Keratinocyte (primary cell): ENCODE results near the gene B3GNT2. TPM values are rescaled to one million over a fixed set of nuclear protein-coding genes. Genes with fewer than 3 reads are reported as not detected.

ENCODE experiments used
- DNase-seq: peaks from one replicate; pipeline ENCODE4 v3.0.0-alpha.2; 2011; ENCODE audit warnings: low read depth, missing footprints, low spot score
- FAIRE-seq: peaks from 2 replicates; lab custom pipeline; 2011; peaks lifted over from hg19 to GRCh38; lab: Jason Lieb, UNC
- H2AFZ ChIP-seq: 2 replicates; pipeline ENCODE4 v1.6.0; 2012; ENCODE audit warnings: low read length, control low read depth, inconsistent platforms; ENCODE audit not compliant: control insufficient read depth
- H3K27ac ChIP-seq: 2 replicates; pipeline ENCODE4 v1.5.1; 2011; ENCODE audit warnings: low read length; ENCODE audit not compliant: control insufficient read depth, insufficient read depth
- H3K27me3 ChIP-seq: 3 replicates; pipeline ENCODE4 v1.6.0; 2011; ENCODE audit warnings: low read length; ENCODE audit not compliant: control insufficient read depth, insufficient read depth; ENCODE audit errors: extremely low read depth
- H3K36me3 ChIP-seq, 2 experiments: 2 replicates in 1 of 2; 3 replicates in 1 of 2; pipeline ENCODE4 v1.5.1; 2011; ENCODE audit warnings: low read length in 2 of 2, mild to moderate bottlenecking in 1 of 2; ENCODE audit not compliant: control insufficient read depth in 2 of 2, insufficient read depth in 2 of 2; ENCODE audit errors: extremely low read depth in 1 of 2
- H3K4me1 ChIP-seq: 3 replicates; pipeline ENCODE4 v1.5.1; 2011; ENCODE audit warnings: low read length; ENCODE audit not compliant: control insufficient read depth, insufficient read depth; ENCODE audit errors: extremely low read depth
- H3K4me2 ChIP-seq: 3 replicates; pipeline ENCODE4 v1.6.0; 2011; ENCODE audit warnings: low read depth, low read length; ENCODE audit not compliant: control insufficient read depth, insufficient read depth; ENCODE audit errors: extremely low read depth
- H3K4me3 ChIP-seq, 3 experiments: fragments of 200-600 bp in 1 of 3; sonication (generic) in 1 of 3; 2 replicates in 2 of 3; 3 replicates in 1 of 3; pipeline ENCODE4 v1.5.1; 2011 to 2016; ENCODE audit warnings: low read length in 3 of 3, mild to moderate bottlenecking in 3 of 3, control low read depth in 2 of 3, inconsistent platforms in 1 of 3, low read depth in 1 of 3, mixed read lengths in 1 of 3, mixed run types in 1 of 3, moderate library complexity in 1 of 3; ENCODE audit not compliant: control insufficient read depth in 2 of 3, insufficient read depth in 2 of 3; ENCODE audit errors: extremely low read depth in 1 of 3
- H3K79me2 ChIP-seq: 2 replicates; pipeline ENCODE4 v1.6.0; 2012; ENCODE audit warnings: low read length; ENCODE audit not compliant: control insufficient read depth, insufficient read depth
- H3K9ac ChIP-seq: 3 replicates; pipeline ENCODE4 v1.6.0; 2011; ENCODE audit warnings: low read length; ENCODE audit not compliant: control insufficient read depth, insufficient read depth; ENCODE audit errors: extremely low read depth
- H3K9me1 ChIP-seq: 3 replicates; pipeline ENCODE4 v1.6.0; 2011; ENCODE audit warnings: low read length; ENCODE audit not compliant: control insufficient read depth, insufficient read depth; ENCODE audit errors: extremely low read depth
- H3K9me3 ChIP-seq: 2 replicates; pipeline ENCODE4 v1.5.1; 2012; ENCODE audit warnings: low read depth, low read length; ENCODE audit not compliant: control insufficient read depth
- H4K20me1 ChIP-seq: 3 replicates; pipeline ENCODE4 v1.6.0; 2011; ENCODE audit warnings: low read length; ENCODE audit not compliant: control insufficient read depth, insufficient read depth; ENCODE audit errors: extremely low read depth
- EZH2 ChIP-seq: IDR thresholded peaks from one replicate; pipeline ENCODE4 v1.6.1; 2012; ENCODE audit warnings: inconsistent platforms, mild to moderate bottlenecking, low read length, moderate library complexity
- dilution Hi-C: fragments of 300-500 bp; cut with MboI; formaldehyde crosslinking; loops from one replicate; pipeline ENCODE4 v1.7.0; 2020; ENCODE audit warnings: low sequenced_read_pairs; ENCODE audit not compliant: extremely low pct_ligation_motif_present
- polyA plus RNA-seq, 5 experiments: library from polyadenylated mRNA; depleted of rRNA in 3 of 5; stranded (reverse) in 3 of 5; stranded (forward) in 1 of 5; unstranded in 1 of 5; fragments of >200 nt; gene quantifications; 1 replicate in 1 of 5; 2 replicates in 3 of 5; 3 replicates in 1 of 5; pipeline versions ENCODE4 v1.2.1 to v1.2.3, GENCODE V29; 2011 to 2012; ENCODE audit warnings: missing spikeins in 2 of 5, low read depth in 1 of 5, low replicate concordance in 1 of 5
- TF ChIP-seq, protein P1 (sequence below), 3 experiments: IDR thresholded peaks in 1 of 3; conservative IDR thresholded peaks in 1 of 3; optimal IDR thresholded peaks in 1 of 3; 2 replicates in 2 of 3; 3 replicates in 1 of 3; pipeline versions ENCODE3 to v1.5.1; 2011; ENCODE audit warnings: low read length in 3 of 3, mild to moderate bottlenecking in 3 of 3, moderate library complexity in 2 of 3, control low read depth in 1 of 3, inconsistent platforms in 1 of 3; ENCODE audit not compliant: insufficient read depth in 2 of 3; ENCODE audit errors: extremely low read depth in 1 of 3

The B3GNT2 gene
- polyA plus RNA-seq, 1 donor (not counting 4 experiments of a cell fraction or from before 2014, with no cell fraction given): 44.3 TPM

DNA sequence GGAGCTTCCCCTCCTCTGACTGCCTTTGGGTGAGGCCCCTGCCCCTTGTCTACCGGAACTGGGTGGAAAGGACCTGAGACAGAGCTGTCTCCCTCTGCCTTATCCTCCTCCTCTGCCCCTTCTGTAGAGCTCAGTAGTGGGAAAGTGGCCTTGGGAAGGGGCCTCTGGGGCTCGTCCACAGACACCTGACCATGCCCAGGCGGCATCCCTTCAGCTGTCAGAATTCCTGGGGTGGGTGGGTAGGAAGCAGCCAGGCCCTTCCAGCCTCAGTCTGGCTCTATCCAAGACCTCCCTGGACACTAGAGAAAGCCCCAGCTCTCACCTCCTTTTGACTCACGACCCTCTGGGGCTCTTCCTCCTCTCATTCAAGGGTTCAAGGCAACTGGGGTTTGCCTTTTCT, 35.6 kb downstream of the B3GNT2 start:
- no peaks in the 10 kb centered on the region for H3K79me2 ChIP-seq
- H4K20me1 ChIP-seq: no peaks in the 10 kb centered on the region
- FAIRE-seq (no peak), DNase-seq (no peak)
- dilution Hi-C loops: no loop called here
- H3K27me3 ChIP-seq: no peaks in the 10 kb centered on the region
- H3K9ac ChIP-seq: no peak overlapping the region
- no peaks in the 10 kb centered on the region for H3K9me1 ChIP-seq
- no peak overlapping the region for H3K4me3 ChIP-seq
- H3K4me2 ChIP-seq: no peak overlapping the region
- H2AFZ ChIP-seq: no peak overlapping the region
- TF ChIP-seq, protein P1, sequence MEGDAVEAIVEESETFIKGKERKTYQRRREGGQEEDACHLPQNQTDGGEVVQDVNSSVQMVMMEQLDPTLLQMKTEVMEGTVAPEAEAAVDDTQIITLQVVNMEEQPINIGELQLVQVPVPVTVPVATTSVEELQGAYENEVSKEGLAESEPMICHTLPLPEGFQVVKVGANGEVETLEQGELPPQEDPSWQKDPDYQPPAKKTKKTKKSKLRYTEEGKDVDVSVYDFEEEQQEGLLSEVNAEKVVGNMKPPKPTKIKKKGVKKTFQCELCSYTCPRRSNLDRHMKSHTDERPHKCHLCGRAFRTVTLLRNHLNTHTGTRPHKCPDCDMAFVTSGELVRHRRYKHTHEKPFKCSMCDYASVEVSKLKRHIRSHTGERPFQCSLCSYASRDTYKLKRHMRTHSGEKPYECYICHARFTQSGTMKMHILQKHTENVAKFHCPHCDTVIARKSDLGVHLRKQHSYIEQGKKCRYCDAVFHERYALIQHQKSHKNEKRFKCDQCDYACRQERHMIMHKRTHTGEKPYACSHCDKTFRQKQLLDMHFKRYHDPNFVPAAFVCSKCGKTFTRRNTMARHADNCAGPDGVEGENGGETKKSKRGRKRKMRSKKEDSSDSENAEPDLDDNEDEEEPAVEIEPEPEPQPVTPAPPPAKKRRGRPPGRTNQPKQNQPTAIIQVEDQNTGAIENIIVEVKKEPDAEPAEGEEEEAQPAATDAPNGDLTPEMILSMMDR (optimal IDR thresholded peaks at IDR 0.05 in 1 of 3, IDR thresholded peaks at IDR 0.05 in 1 of 3, conservative IDR thresholded peaks at IDR 0.05 in 1 of 3; ENCODE audit: extremely low read depth in 1 of 3, insufficient read depth in 2 of 3, low read length in 3 of 3): no peak
- no peak for TF ChIP-seq EZH2
- H3K27ac ChIP-seq: no peak overlapping the region
- no peaks in the 10 kb centered on the region for H3K9me3 ChIP-seq
- H3K36me3 ChIP-seq: no peaks in the 10 kb centered on the region
- H3K4me1 ChIP-seq: no peaks in the 10 kb centered on the region

DNA sequence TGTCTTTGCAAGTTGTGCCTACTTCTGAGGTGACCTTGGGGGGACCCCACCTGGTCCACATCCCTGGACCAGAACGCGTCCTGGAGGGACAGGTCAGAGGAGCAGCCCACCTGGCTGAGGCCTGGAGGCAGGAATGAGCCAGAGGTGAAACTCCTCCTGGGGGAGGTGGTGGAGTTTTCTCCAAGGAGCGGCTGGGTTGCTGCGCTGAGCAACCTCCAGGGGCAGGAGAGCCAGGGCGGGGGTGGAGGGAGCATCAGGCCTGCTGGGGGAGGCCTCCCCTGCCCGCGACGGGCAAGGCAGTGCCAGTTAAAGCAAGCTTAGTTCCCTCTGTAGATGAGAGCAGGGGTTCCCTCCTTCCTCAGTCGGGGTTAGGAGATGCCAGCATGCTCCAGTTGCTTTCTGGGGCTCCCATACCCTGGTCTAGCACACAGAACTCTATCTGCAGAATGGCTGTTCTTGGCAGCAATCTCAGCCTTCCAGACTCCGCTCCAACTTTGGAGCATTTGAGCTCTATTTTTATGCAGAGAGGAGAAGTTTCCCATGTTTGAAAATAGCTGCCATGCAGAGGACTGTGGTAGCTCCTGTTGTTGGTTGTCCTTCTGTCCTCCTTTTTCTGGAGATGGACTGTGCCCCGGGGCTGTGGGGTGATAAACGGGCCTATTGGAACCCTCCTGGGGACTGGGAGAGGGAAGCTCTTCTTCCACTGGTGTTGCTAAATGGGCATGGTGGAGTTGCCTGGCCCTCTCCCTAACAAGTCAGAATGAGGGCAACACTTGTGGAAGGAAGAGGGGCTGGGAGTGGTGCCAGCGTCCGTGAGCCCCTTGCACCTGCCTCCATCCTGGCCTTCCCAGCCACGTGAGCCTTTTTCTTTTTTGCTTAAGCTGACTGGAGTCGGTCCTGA, 39.1 kb downstream of the B3GNT2 start:
- no peak for TF ChIP-seq EZH2
- TF ChIP-seq, protein P1 (optimal IDR thresholded peaks at IDR 0.05 in 1 of 3, IDR thresholded peaks at IDR 0.05 in 1 of 3, conservative IDR thresholded peaks at IDR 0.05 in 1 of 3; ENCODE audit: extremely low read depth in 1 of 3, insufficient read depth in 2 of 3, low read length in 3 of 3): no peak
- no peak overlapping the region for H3K4me3 ChIP-seq
- H4K20me1 ChIP-seq: no peaks in the 10 kb centered on the region
- H3K79me2 ChIP-seq: no peaks in the 10 kb centered on the region
- H2AFZ ChIP-seq: no peak overlapping the region
- H3K27ac ChIP-seq: no peak overlapping the region
- DNase-seq (no peak), FAIRE-seq (no peak)
- H3K9ac ChIP-seq: no peak overlapping the region
- dilution Hi-C loops: no loop called here
- no peaks in the 10 kb centered on the region for H3K36me3 ChIP-seq
- no peaks in the 10 kb centered on the region for H3K9me1 ChIP-seq
- H3K4me1 ChIP-seq: no peaks in the 10 kb centered on the region
- no peak overlapping the region for H3K4me2 ChIP-seq
- no peaks in the 10 kb centered on the region for H3K9me3 ChIP-seq
- no peaks in the 10 kb centered on the region for H3K27me3 ChIP-seq
